Neural cell (in vitro differentiated cells): ENCODE measurements around the gene PDE2A. TPM values are rescaled to one million over a fixed set of nuclear protein-coding genes. Genes with fewer than 3 reads are reported as not detected.

Experiments used
- H2AFZ ChIP-seq: fragments of 200-600, 300-800 bp; sonication (generic), shearing (Covaris generic); 2 replicates; pipeline ENCODE4 v1.6.0; 2014; ENCODE audit warnings: low read depth, mild to moderate bottlenecking, antibody characterized with exemption, low read length, moderate library complexity
- H3F3A ChIP-seq: fragments of 200-600 bp; shearing (Covaris generic); 2 replicates; pipeline ENCODE4 v1.6.1; 2016; ENCODE audit warnings: mild to moderate bottlenecking, moderate library complexity, mixed read lengths, antibody characterized with exemption, low read length; ENCODE audit not compliant: insufficient read depth, poor library complexity, severe bottlenecking
- H3K27ac ChIP-seq: fragments of 200-600, 300-800 bp; sonication (generic), shearing (Covaris generic); 2 replicates; pipeline ENCODE4 v1.5.1; 2014; ENCODE audit warnings: mild to moderate bottlenecking, low read length, moderate library complexity
- H3K27me3 ChIP-seq: fragments of 300-800, 200-600 bp; sonication (generic), shearing (Covaris generic); 2 replicates; pipeline ENCODE4 v1.6.0; 2014; ENCODE audit warnings: mild to moderate bottlenecking, low read depth, low read length, moderate library complexity; ENCODE audit not compliant: insufficient read depth
- H3K36me3 ChIP-seq: fragments of 300-800, 200-600 bp; sonication (generic), shearing (Covaris generic); 2 replicates; pipeline ENCODE4 v1.5.1; 2014; ENCODE audit warnings: mild to moderate bottlenecking, antibody characterized with exemption, low read length, moderate library complexity; ENCODE audit not compliant: insufficient read depth
- H3K4me2 ChIP-seq: fragments of 300-800, 200-600 bp; sonication (generic), shearing (Covaris generic); 2 replicates; pipeline ENCODE4 v1.6.0; 2014; ENCODE audit warnings: mild to moderate bottlenecking, low read length
- H3K4me3 ChIP-seq: fragments of 300-800, 200-600 bp; sonication (generic), shearing (Covaris generic); 2 replicates; pipeline ENCODE4 v1.5.1; 2014; ENCODE audit warnings: mild to moderate bottlenecking, low read length, moderate library complexity
- H3K79me2 ChIP-seq: fragments of 200-600 bp; shearing (Covaris generic); replicated peaks from 2 replicates; pipeline ENCODE4 v1.6.0; 2014; ENCODE audit warnings: mild to moderate bottlenecking, low read length, moderate library complexity; ENCODE audit not compliant: insufficient read depth
- H3K9ac ChIP-seq: fragments of 300-800, 200-600 bp; sonication (generic), shearing (Covaris generic); 2 replicates; pipeline ENCODE4 v1.6.1; 2016; ENCODE audit warnings: mild to moderate bottlenecking, low read length, mixed read lengths
- H3K9me2 ChIP-seq: fragments of 200-600 bp; shearing (Covaris generic); 2 replicates; pipeline ENCODE4 v1.6.1; 2016; ENCODE audit warnings: mild to moderate bottlenecking, low read length, mixed read lengths; ENCODE audit not compliant: insufficient read depth
- H3K9me3 ChIP-seq: fragments of 200-600, 300-800 bp; sonication (generic), shearing (Covaris generic); 2 replicates; pipeline ENCODE4 v1.6.1; 2016; ENCODE audit warnings: mild to moderate bottlenecking, mixed run types, low read length, moderate library complexity, mixed read lengths
- H4K20me1 ChIP-seq: fragments of 200-600 bp; shearing (Covaris generic); 2 replicates; pipeline ENCODE4 v1.6.1; 2016; ENCODE audit warnings: mild to moderate bottlenecking, mixed run types; ENCODE audit not compliant: insufficient read depth
- CTCF ChIP-seq: fragments of 450-650 bp; IDR thresholded peaks from 2 replicates; pipeline ENCODE4 v1.5.1; 2014; ENCODE audit warnings: antibody characterized with exemption, mild to moderate bottlenecking, moderate library complexity; ENCODE audit not compliant: poor library complexity, severe bottlenecking
- EP300 ChIP-seq: fragments of 450-650 bp; conservative IDR thresholded peaks from 2 replicates; pipeline ENCODE4 v1.6.1; 2014; ENCODE audit warnings: antibody characterized with exemption, mild to moderate bottlenecking, moderate library complexity; ENCODE audit not compliant: poor library complexity, severe bottlenecking
- EZH2 ChIP-seq: fragments of 200-600, 300-800 bp; shearing (Covaris generic), sonication (generic); IDR thresholded peaks from 2 replicates; pipeline ENCODE4 v1.6.1; 2014; ENCODE audit warnings: antibody characterized with exemption, low read length, borderline replicate concordance, mild to moderate bottlenecking; ENCODE audit not compliant: insufficient read depth, poor library complexity, severe bottlenecking
- MXI1 ChIP-seq: fragments of 450-650 bp; conservative IDR thresholded peaks from 2 replicates; pipeline ENCODE4 v1.6.1; 2014; ENCODE audit warnings: antibody characterized with exemption, mild to moderate bottlenecking; ENCODE audit not compliant: poor library complexity, severe bottlenecking
- POLR2AphosphoS5 ChIP-seq: IDR thresholded peaks from 2 replicates; pipeline ENCODE4 v1.6.1; 2012
- RAD21 ChIP-seq: fragments of 450-650 bp; conservative IDR thresholded peaks from 2 replicates; pipeline ENCODE4 v1.6.1; 2014; ENCODE audit warnings: antibody characterized with exemption, mild to moderate bottlenecking, moderate library complexity
- REST ChIP-seq: IDR thresholded peaks from 2 replicates; pipeline ENCODE4 v1.6.1; 2012; ENCODE audit warnings: borderline replicate concordance
- SMC3 ChIP-seq: fragments of 450-650 bp; conservative IDR thresholded peaks from 2 replicates; pipeline ENCODE4 v1.6.1; 2014; ENCODE audit warnings: antibody characterized with exemption, mild to moderate bottlenecking, moderate library complexity; ENCODE audit not compliant: poor library complexity
- TAF1 ChIP-seq: IDR thresholded peaks from 2 replicates; pipeline ENCODE4 v1.6.1; 2012; ENCODE audit warnings: low read depth
- polyA plus RNA-seq: library from polyadenylated mRNA; depleted of rRNA; stranded (reverse); fragments of >200 nt; gene quantifications from 2 replicates; pipeline ENCODE4 v1.2.3, GENCODE V29; 2014

Gene PDE2A
- polyA plus RNA-seq, 1 donor from 2014 or later, result 11.6 TPM

GRCh38 chr11:72634472-72635095, 39.6 kb downstream of the PDE2A start:
- Histone ChIP-seq H3K9me2 (no peaks in the 10 kb centered on the region), H2AFZ (no peak overlapping the region), H3K4me2 (no peak overlapping the region), H3K9ac (no peak overlapping the region), H3K27me3 (no peaks in the 10 kb centered on the region), H3K36me3 (no peaks in the 10 kb centered on the region), H3K27ac (no peak overlapping the region), H3K9me3 (no peaks in the 10 kb centered on the region), H4K20me1 (no peaks in the 10 kb centered on the region), H3K79me2 (no peaks in the 10 kb centered on the region), H3K4me3 (no peak overlapping the region), H3F3A (no peaks in the 10 kb centered on the region)
- TF ChIP-seq RAD21, result no peak
- no peak for TF ChIP-seq MXI1

GRCh38 chr11:72634016-72634415, 40.2 kb downstream of the PDE2A start:
- Histone ChIP-seq H3K4me2 (no peak overlapping the region), H3K79me2 (no peaks in the 10 kb centered on the region), H3K27ac (no peak overlapping the region), H4K20me1 (no peaks in the 10 kb centered on the region), H3K9me2 (no peaks in the 10 kb centered on the region), H3K4me3 (no peak overlapping the region), H3K9me3 (no peaks in the 10 kb centered on the region), H3K27me3 (no peaks in the 10 kb centered on the region), H2AFZ (no peak overlapping the region), H3K9ac (no peak overlapping the region), H3F3A (no peaks in the 10 kb centered on the region), H3K36me3 (no peaks in the 10 kb centered on the region)
- TF ChIP-seq TAF1, result no peak

GRCh38 chr11:72633068-72633467, 41.2 kb downstream of the PDE2A start:
- no peak for TF ChIP-seq MXI1
- no peak for TF ChIP-seq CTCF
- TF ChIP-seq REST, result no peak
- TF ChIP-seq EP300, result no peak
- TF ChIP-seq RAD21, result no peak
- no peak for TF ChIP-seq POLR2AphosphoS5
- no peak for TF ChIP-seq SMC3
- no peak for TF ChIP-seq TAF1
- no peak for TF ChIP-seq EZH2
- H3K27me3 ChIP-seq, result no peaks in the 10 kb centered on the region
- no peaks in the 10 kb centered on the region for H3K79me2 ChIP-seq
- no peaks in the 10 kb centered on the region for H3K9me2 ChIP-seq
- no peak overlapping the region for H3K9ac ChIP-seq
- H3F3A ChIP-seq, result no peaks in the 10 kb centered on the region
- H3K4me3 ChIP-seq, result no peak overlapping the region
- no peak overlapping the region for H3K27ac ChIP-seq
- H3K9me3 ChIP-seq, result no peaks in the 10 kb centered on the region
- no peaks in the 10 kb centered on the region for H3K36me3 ChIP-seq
- H2AFZ ChIP-seq, result no peak overlapping the region
- no peak overlapping the region for H3K4me2 ChIP-seq
- H4K20me1 ChIP-seq, result no peaks in the 10 kb centered on the region
